C4-2B (cell line): Measurements from ENCODE around the gene MKI67.

Source experiments
- CTCF ChIP-seq: fragments of 450-650 bp; conservative IDR thresholded peaks from 2 replicates; pipeline ENCODE4 v1.5.1; 2017; ENCODE audit warnings: mild to moderate bottlenecking
- ZFX ChIP-seq: fragments of 450-650 bp; IDR thresholded peaks from 2 replicates; pipeline ENCODE4 v1.6.1; 2017

- TF ChIP-seq CTCF (no peak), ZFX (no peak)
Measured at GRCh38 chr10:128061306-128062300, 64.6 kb downstream of the MKI67 start.
